ENCODE results near the gene JADE3.

- TF ChIP-seq CTCF (IDR thresholded peaks at IDR 0.05; ENCODE audit: insufficient read depth, low read length, poor library complexity, severe bottlenecking) = no peak
- TF ChIP-seq EZH2phosphoT487 (conservative IDR thresholded peaks at IDR 0.05; ENCODE audit: low read length) = no peak
Observed at GRCh38 chrX:46910415-46910814, 1.8 kb upstream of the JADE3 start.
